Thymus (tissue), 14 donors: ENCODE data around the gene KRTAP9-8. TPM values are rescaled to one million over a fixed set of nuclear protein-coding genes. Genes with fewer than 3 reads are reported as not detected.
"Not testable (repeated sequence)": the region's sequence is repeated elsewhere in the genome, so short reads cannot be mapped to it uniquely, and the experiment has no call there.

ENCODE experiments used
- DNase-seq, 9 donors: peaks; one replicate each; pipeline ENCODE4 v3.0.0-alpha.2; 2013; ENCODE audit warnings: low spot score in 9 of 9, low read depth in 6 of 9, missing footprints in 1 of 9
- H3K27ac ChIP-seq, 2 donors: one replicate each; pipeline ENCODE4 v1.5.1; 2013; ENCODE audit warnings: control low read depth in 1 of 2, low read depth in 1 of 2, low read length in 1 of 2, mild to moderate bottlenecking in 1 of 2, moderate library complexity in 1 of 2
- H3K27me3 ChIP-seq, 2 donors: one replicate each; pipeline ENCODE4 v1.5.1; 2013; ENCODE audit warnings: low read length in 1 of 2; ENCODE audit not compliant: control insufficient read depth in 2 of 2, insufficient read depth in 1 of 2
- H3K36me3 ChIP-seq, 2 donors: one replicate each; pipeline ENCODE4 v1.5.1; 2013; ENCODE audit warnings: low read length in 1 of 2, mild to moderate bottlenecking in 1 of 2, moderate library complexity in 1 of 2; ENCODE audit not compliant: control insufficient read depth in 2 of 2, insufficient read depth in 2 of 2
- H3K4me1 ChIP-seq, 2 donors: one replicate each; pipeline ENCODE4 v1.5.1; 2013; ENCODE audit warnings: low read length in 2 of 2; ENCODE audit not compliant: control insufficient read depth in 2 of 2, insufficient read depth in 2 of 2
- H3K4me3 ChIP-seq, 2 donors: one replicate each; pipeline ENCODE4 v1.5.1; 2013; ENCODE audit warnings: low read length in 2 of 2, control low read depth in 1 of 2, mild to moderate bottlenecking in 1 of 2
- H3K9me3 ChIP-seq, 2 donors: one replicate each; pipeline ENCODE4 v1.5.1; 2013; ENCODE audit warnings: low read length in 1 of 2, mild to moderate bottlenecking in 1 of 2; ENCODE audit not compliant: control insufficient read depth in 2 of 2, insufficient read depth in 1 of 2
- WGBS: extraction: QIAGEN DNeasy Blood & Tissue Kit; methylation state at CpG from one replicate; pipeline ENCODE4 v1.1.7; 2013; 5-methylcytosine and 5-hydroxymethylcytosine counted together
- long read RNA-seq, 10 donors: transcript quantifications; one replicate each; lab custom pipeline, GENCODE V29; 2026
- polyA plus RNA-seq: library from polyadenylated mRNA; stranded (reverse); fragments of 200-250 nt; gene quantifications from one replicate; pipeline ENCODE4 v1.2.3, GENCODE V29; 2013
- total RNA-seq: library from RNA; stranded (reverse); fragments of 120-200 nt; gene quantifications from one replicate; pipeline ENCODE4 v1.2.4, GENCODE V29; 2013
- donor health status: healthy.

Gene KRTAP9-8, protein sequence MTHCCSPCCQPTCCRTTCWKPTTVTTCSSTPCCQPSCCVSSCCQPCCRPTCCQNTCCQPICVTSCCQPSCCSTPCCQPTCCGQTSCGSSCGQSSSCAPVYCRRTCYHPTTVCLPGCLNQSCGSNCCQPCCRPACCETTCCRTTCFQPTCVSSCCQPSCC
- total RNA-seq, result not detected
- 0.09 TPM for polyA plus RNA-seq
- long read RNA-seq, donor 1, result 0 reads
- long read RNA-seq, donor 2, result 0 reads
- long read RNA-seq, donor 3, result 0 reads
- long read RNA-seq, donor 4, result 0 reads
- long read RNA-seq, donor 5, result 0 reads
- long read RNA-seq, donor 6, result 0 reads
- long read RNA-seq, donor 7, result 0 reads
- long read RNA-seq, donor 8, result 0 reads
- long read RNA-seq, donor 9, result 0 reads
- long read RNA-seq, donor 10, result 0 reads

DNA sequence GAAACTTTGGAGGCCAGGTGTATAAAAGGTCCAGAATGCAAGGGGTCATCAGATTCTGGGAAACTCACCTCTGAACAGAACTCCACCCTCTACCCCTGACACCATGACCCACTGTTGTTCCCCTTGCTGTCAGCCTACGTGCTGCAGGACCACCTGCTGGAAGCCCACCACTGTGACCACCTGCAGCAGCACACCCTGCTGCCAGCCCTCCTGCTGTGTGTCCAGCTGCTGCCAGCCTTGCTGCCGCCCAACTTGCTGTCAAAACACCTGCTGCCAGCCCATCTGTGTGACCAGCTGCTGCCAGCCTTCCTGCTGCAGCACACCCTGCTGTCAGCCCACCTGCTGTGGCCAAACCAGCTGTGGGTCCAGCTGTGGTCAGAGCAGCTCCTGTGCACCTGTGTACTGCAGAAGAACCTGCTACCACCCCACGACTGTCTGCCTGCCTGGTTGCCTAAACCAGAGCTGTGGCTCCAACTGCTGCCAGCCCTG, at the start of gene KRTAP9-8:
Gene KRTAP9-8 (plus strand): TSS at position 51 of the 489 bp plus-strand sequence. CDS start 53 bp downstream, at position 104.
- not testable (repeated sequence) for H3K9me3 ChIP-seq, H3K36me3 ChIP-seq

DNA sequence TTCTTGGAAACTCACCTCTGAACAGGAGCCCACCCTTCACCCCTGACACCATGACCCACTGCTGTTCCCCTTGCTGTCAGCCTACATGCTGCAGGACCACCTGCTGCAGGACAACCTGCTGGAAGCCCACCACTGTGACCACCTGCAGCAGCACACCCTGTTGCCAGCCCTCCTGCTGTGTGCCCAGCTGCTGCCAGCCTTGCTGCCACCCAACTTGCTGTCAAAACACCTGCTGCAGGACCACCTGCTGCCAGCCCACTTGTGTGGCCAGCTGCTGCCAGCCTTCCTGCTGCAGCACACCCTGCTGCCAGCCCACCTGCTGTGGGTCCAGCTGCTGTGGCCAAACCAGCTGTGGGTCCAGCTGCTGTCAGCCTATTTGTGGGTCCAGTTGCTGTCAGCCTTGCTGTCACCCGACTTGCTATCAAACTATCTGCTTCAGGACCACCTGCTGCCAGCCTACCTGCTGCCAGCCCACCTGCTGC, 47.9 kb upstream of the KRTAP9-8 start, which contains the start of gene KRTAP9-1:
Gene KRTAP9-1 (plus strand): TSS at position 51 of the 482 bp plus-strand sequence. CDS start 0 bp downstream, at position 51.
- not testable (repeated sequence) for H3K4me1 ChIP-seq, H3K27ac ChIP-seq, H3K27me3 ChIP-seq, DNase-seq, H3K4me3 ChIP-seq, H3K9me3 ChIP-seq, H3K36me3 ChIP-seq
- 100% methylated on average over 1 of the region's 1 CpG for WGBS

More for the DNA sequence above, at the start of gene KRTAP9-8:
- not testable (repeated sequence) for H3K27ac ChIP-seq, H3K27me3 ChIP-seq, H3K4me3 ChIP-seq, DNase-seq, H3K4me1 ChIP-seq
- 80% methylated on average over 3 of the region's 3 CpGs for WGBS

DNA sequence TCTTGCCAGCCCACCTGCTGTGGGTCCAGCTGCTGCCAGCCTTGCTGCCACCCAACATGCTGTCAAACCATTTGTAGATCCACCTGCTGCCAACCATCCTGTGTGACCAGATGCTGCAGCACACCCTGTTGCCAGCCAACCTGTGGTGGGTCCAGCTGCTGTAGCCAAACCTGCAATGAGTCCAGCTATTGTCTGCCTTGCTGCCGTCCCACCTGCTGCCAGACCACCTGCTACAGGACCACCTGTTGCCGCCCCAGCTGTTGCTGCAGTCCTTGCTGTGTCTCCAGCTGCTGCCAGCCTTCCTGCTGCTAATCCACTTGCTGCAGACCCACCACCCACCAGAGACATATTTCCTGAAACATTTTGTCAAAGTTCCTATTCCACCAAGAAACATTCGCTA, 47.5 kb upstream of the KRTAP9-8 start:
- H3K4me3 ChIP-seq, result no peak overlapping the region
- H3K27me3 ChIP-seq, result no peaks in the 10 kb centered on the region
- no peaks in the 10 kb centered on the region for H3K9me3 ChIP-seq
- WGBS, result 91% methylated on average over 3 of the region's 3 CpGs
- H3K27ac ChIP-seq, result no peak overlapping the region
- no peak for DNase-seq
- H3K36me3 ChIP-seq, result no peaks in the 10 kb centered on the region
- no peaks in the 10 kb centered on the region for H3K4me1 ChIP-seq

DNA sequence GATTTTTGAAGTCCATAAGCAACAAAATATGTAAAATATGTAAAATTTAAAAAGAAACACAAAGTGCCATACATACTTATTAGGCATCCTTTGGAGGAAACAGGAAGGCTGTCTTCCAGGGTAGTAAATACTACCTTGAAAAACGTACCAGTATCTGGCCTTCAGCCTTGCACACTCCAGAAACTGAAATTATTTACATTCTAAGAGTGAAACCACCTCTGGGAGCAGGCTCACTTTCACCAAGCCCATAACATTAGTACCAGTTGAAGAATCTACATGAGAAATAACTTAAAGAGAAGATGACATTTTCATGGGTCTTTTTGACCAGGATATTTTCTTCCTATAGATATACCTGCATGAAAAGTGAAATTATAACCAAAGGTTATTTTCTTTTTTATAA, 41.7 kb upstream of the KRTAP9-8 start:
- no peak for DNase-seq
- Histone ChIP-seq H3K4me3 (no peak overlapping the region), H3K4me1 (no peaks in the 10 kb centered on the region), H3K27me3 (no peaks in the 10 kb centered on the region), H3K9me3 (no peaks in the 10 kb centered on the region), H3K27ac (no peak overlapping the region), H3K36me3 (no peaks in the 10 kb centered on the region)
- WGBS, result 54% methylated on average over 1 of the region's 1 CpG

DNA sequence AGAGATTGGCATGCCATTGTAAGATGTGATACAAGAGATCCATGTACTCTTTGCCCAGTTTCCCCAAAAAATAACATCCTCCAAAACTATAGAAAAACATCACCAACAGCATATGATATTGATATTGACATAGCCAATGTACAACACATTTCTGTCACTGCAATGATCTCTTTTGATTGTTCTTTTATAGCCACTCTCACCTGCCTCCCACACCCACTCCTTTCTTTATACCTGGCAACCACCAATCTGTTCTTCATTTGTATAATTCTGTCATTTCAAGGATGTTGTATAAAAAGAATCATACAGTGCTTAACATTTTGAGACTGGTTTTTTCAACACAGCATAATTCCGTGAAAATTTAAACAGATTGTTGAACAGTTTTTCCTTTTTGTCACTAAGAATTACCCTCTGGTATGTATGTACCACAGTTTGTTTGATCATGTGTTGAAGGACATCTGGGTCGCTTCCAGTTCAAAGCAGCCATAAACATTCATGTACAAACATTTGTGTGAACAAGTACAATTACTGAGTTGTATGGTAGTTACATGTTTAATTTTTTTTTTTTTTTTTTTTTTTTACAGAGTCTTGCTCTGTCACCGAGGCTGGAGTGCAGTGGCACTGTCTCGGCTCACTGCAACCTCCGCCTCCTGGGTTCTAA, 38.2 kb upstream of the KRTAP9-8 start:
- no peaks in the 10 kb centered on the region for H3K4me1 ChIP-seq
- no peaks in the 10 kb centered on the region for H3K9me3 ChIP-seq
- H3K27me3 ChIP-seq, result no peaks in the 10 kb centered on the region
- H3K4me3 ChIP-seq, result no peak overlapping the region
- no peaks in the 10 kb centered on the region for H3K36me3 ChIP-seq
- DNase-seq, result no peak
- no peak overlapping the region for H3K27ac ChIP-seq
- WGBS, result 74% methylated on average over 5 of the region's 5 CpGs

DNA sequence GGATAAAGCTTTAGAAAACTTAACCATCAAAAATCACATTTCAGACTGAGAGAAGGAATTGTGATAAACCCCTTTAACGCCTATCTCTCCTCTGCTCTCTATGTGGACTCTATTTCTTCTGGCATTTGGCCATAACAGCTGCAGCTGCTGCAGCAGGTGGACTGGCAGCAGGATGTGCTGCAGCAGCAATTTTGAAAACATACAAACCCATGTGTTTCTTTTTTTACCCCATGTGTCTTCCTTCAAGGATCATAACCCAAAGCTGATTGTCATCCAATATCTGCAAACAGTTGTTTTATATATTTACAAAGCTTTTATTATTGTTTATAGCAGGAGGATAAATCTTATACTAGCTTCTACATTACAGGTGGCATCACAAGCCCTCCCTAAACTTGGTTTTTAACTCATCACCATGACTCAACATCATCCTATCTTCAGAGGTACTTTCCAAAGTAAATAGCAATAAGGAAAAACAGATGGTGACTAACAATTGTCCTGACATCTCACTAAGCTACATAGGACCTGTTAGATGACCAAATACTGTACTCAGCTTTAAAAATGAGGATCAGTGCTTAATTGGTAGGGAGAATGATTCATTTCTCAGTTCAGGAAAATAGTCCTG, 25.8 kb upstream of the KRTAP9-8 start:
- DNase-seq, result peak in 1 of 9 donors; percentile 2
- no peaks in the 10 kb centered on the region for H3K36me3 ChIP-seq
- H3K9me3 ChIP-seq, result no peaks in the 10 kb centered on the region
- H3K27ac ChIP-seq, result no peak overlapping the region
- no peaks in the 10 kb centered on the region for H3K27me3 ChIP-seq
- H3K4me1 ChIP-seq, result no peaks in the 10 kb centered on the region
- WGBS, result 73% methylated on average over 1 of the region's 1 CpG
- no peak overlapping the region for H3K4me3 ChIP-seq

DNA sequence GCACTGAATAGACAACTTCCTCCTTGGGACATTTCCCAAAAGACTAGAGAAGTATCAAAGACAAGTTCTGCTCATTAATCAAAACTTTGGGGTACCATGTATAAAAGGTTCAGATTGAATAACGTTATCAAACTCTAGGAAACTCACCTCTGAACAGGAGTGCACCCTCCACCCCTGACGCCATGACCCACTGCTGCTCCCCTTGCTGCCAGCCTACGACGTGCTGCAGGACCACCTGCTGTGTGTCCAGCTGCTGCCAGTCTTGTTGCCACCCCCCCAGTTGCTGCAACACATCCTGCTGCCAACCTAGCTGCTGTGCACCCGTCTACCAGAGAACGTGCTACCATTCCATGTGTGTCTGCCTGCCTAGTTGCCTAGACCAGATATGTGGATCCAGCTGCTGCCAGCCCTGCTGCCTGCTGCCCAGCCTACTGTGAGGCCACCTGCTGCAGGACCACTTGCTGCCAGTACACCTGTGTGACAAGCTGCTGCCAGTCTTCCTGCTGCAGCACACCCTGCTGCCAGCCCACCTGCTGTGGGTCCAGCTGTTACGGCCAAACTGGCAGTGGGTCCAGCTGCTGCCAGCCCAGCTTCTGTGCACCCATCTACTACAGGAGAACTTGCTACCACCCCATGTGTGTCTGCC, 25.2 kb upstream of the KRTAP9-8 start:
- DNase-seq, result no peak
- Histone ChIP-seq H3K4me3 (no peak overlapping the region), H3K36me3 (no peaks in the 10 kb centered on the region), H3K9me3 (no peaks in the 10 kb centered on the region), H3K4me1 (no peaks in the 10 kb centered on the region), H3K27ac (no peak overlapping the region), H3K27me3 (no peaks in the 10 kb centered on the region)
- 91% methylated on average over 7 of the region's 7 CpGs for WGBS

DNA sequence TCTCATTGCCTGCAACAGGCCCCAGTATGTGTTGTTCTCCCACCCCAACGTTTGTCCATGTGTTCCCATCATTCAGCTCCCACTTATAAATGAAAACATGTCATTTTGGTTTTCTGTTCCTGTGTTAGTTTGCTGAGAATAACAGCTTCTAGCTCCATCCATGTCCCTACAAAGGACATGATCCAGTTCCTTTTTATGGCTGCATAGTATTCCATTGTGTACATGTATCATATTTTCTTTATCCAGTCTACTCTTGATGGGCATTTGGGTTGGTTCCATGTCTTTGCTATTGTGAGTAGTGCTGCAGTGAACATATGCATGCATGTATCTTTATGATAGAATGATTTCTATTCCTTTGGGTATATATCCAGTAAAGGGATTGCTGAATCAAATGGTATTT, 22.1 kb upstream of the KRTAP9-8 start:
- Histone ChIP-seq H3K9me3 (no peaks in the 10 kb centered on the region), H3K36me3 (no peaks in the 10 kb centered on the region), H3K4me1 (no peaks in the 10 kb centered on the region), H3K4me3 (no peak overlapping the region), H3K27ac (no peak overlapping the region), H3K27me3 (no peaks in the 10 kb centered on the region)
- WGBS, result 85% methylated on average over 1 of the region's 1 CpG
- DNase-seq, result no peak
